Fibroblast of skin of back (primary cell): Measurements from ENCODE around the gene BPIFB1.
A peak's percentile ranks its signal among the peaks of the same experiment; 100 is the strongest.

ENCODE experiments used
- DNase-seq: peaks from one replicate; pipeline ENCODE4 v3.0.0-alpha.2; 2013

BPIFB1 gene

GRCh38 chr20:33299111-33299603 lies 16.1 kb downstream of the BPIFB1 start:
- DNase-seq, result peak; percentile 49

DNA sequence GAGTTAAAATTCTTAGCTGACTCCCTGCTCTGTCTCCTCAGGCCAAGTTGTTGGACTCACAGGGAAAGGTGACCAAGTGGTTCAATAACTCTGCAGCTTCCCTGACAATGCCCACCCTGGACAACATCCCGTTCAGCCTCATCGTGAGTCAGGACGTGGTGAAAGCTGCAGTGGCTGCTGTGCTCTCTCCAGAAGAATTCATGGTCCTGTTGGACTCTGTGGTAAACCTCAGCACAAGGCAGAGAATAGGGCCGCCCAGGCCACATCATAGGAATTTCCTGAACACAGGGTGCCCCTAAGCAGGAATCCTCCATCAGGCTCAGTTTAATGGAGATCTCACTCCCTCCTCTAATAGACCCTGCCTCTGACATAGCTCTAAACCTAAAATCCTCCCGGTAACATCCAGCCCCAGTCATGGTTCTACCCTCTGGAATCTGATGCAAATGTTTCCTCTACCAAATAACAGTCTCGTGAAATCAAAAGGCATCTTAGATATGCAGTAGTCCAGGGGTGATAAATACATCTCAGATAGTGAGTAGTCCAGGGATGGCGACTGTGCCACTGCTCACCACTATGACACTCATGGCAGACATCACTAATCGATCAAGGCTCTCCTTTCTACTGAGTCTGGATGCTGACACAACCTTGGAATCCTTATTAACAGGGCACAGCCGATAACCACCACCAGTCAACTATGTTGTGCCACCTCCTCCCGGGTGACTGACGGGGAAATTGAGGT lies 18.3 kb downstream of the BPIFB1 start:
- DNase-seq, result peak; percentile 38

DNA sequence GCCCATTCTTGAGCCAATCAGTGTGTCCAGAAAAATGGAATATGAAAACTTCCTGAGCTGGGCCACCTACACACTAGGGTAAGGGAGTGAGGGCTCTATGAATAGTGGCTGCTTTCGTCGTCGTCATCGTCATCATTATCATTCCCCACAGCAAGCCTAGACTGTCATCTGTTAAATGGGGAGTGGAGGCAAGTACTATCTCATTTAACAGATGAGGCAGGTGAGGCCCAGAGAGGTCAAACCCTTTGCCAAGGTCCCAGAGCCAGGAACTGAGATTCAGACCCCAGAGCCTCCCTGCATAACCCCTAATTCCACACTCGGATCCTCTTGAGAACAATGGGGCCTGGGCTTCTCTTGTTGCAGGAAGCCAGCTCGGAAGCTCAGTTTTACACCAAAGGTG lies 20.6 kb downstream of the BPIFB1 start:
- no peak for DNase-seq

DNA sequence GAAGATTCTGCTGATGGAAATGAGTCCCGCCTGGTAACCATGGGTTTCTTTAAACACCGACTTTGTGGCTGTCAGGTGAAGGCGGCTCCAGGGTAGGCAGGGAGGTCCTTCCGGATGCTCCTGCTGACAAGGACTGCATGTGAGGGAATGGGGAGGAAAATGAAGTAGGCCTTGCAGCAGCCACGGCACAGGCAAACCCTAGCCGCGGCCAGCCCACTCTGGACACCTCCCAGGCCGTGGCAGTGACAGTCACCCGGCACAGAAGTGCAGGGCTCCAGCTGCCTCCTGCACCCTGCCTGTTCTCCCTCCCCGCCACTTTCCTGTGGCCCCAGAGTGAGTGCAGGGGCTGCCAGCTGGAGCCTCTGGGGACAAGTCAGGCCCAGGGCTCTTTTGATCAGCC lies 21.0 kb downstream of the BPIFB1 start:
- DNase-seq, result no peak

GRCh38 chr20:33305589-33306057 lies 22.6 kb downstream of the BPIFB1 start:
- DNase-seq, result peak; percentile 52

- no peak for DNase-seq
Observed at GRCh38 chr20:33306228-33306627, 23.2 kb downstream of the BPIFB1 start.

DNA sequence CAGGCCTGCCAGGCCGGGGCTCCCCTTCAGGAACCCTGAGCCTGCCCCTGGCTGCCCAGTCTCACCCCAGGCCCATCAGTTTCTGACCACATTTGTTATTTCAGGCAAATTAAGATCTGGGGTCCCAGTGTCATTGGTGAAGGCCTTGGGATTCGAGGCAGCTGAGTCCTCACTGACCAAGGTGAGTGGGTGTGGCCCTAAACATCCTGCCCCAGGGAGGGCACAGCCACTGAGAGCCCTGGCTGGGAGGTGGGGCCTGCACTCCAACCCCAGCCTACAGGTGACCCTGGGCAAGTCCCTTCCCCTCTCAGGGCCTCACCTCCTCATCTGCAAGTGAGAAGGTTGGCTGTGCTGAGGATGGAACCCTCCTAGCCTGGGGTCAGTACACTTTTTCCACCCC lies 23.8 kb downstream of the BPIFB1 start:
- DNase-seq, result no peak

- no peak for DNase-seq
Observed at GRCh38 chr20:33308668-33309067, 25.7 kb downstream of the BPIFB1 start.

DNA sequence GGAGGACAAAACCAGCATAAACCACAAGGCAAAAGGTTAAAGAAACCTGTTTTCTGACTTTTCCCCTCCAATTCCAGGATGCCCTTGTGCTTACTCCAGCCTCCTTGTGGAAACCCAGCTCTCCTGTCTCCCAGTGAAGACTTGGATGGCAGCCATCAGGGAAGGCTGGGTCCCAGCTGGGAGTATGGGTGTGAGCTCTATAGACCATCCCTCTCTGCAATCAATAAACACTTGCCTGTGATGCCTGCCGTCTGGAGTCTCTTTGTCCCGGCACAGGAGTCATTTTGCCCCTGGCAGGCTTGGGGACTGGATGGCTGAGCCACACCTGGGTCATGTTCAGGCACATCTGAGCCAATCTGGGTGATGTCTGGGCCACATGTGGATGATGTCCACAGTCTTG lies 26.6 kb downstream of the BPIFB1 start:
- DNase-seq, result no peak

DNA sequence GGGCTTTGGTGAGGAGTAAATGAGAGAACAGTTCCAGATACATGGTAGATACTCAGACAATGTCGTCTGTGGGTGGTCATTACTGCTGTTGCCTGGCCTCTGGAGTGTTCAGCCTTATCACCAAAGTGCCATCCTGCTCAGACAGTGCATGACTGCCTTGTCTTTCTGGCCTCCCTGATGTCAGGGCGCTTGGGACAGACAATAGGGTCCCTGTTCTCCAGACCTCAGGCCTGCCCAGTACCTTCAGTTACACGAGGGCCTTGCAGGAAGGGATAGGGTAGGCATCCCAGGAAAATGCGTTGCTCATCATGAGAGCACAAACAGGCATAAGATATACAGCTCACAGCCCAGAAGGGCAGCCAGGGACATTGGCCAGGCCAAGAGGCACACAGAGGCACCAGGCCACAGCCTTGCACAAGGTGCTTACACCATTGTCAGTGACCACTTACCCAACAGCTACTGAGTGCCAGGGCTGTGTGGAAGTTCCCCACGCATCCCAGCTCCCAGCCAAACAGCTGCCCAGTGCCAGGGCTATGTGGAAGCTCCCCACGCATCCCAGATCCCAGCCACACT lies 27.4 kb downstream of the BPIFB1 start:
- no peak for DNase-seq

DNA sequence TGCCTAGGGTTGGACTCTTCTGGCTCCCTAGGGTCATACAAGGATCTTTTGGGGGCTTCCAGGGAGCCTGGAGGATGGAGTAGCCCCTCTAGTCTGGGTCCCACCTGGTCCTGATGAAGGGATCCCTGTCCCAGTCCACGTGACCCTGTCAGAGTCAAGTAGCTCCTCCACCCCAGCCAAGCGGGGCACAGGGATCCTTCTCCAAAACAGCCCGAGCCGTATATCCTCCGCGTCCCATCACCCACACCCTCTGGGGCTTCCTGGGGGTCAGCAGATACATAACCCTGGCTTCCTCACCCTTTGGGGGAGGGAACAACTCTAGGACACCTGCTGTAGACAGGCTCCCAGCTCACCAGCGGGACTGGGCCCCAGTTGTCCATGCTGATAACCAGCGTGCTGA lies 28.0 kb downstream of the BPIFB1 start:
- no peak for DNase-seq

DNA sequence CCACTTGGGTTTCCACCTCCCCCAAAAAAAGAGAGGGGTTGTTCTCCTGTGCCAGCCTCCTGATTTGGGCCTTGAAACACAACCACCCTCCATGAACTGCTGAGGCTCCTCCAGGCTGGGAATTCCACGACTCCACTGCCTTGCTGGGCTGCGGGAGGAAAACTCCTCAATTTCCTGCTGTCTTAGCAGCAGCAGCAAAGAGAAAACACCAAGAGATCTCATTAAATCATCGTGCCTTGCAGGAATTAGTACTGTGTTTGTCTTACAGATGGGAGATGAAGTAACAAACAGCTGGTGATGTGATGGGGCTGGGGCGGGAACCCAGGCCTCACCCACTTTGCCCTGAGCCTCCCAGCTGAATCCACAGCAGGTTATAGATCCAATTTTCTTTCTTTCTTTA lies 29.0 kb downstream of the BPIFB1 start:
- DNase-seq, result no peak

DNA sequence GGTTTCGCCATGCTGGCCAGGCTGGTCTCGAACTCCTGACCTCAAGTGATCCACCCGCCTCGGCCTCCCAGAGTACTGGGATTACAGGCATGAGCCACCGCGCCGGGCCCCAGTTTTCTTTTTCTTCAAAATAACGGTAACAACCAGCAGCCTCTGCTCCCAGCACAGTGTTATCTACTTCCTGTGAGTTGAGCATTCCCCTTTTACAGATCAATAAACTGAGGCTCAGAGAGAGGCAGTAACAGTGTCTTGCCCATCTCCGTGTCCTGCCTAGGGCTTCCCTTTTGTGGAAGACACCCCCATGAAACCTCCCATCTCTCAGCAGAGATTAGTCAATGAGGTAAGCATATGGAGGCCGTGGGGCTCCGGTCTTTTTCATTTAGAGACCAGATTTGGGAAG lies 29.6 kb downstream of the BPIFB1 start:
- DNase-seq, result no peak

- DNase-seq, result no peak
Observed at GRCh38 chr20:33313686-33314314, 30.8 kb downstream of the BPIFB1 start.

DNA sequence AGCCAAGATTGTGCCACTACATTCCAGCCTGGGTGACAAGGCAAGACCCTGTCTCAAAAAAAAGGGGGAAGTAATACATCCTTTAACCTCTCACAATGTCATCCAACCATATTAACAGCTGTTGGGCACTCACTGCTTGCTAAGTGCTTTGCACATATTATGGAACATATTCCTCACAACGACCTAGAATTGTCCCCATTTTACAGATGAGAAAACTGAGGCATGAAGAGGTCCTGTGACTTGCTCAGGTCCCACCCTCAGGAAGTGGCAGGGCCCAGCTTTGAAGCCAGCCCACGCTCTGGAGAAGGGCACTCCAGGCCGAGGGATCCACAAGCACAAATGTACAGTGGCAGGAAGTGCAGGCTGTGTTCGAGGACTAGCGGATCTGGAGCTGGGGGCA lies 33.3 kb downstream of the BPIFB1 start:
- no peak for DNase-seq

DNA sequence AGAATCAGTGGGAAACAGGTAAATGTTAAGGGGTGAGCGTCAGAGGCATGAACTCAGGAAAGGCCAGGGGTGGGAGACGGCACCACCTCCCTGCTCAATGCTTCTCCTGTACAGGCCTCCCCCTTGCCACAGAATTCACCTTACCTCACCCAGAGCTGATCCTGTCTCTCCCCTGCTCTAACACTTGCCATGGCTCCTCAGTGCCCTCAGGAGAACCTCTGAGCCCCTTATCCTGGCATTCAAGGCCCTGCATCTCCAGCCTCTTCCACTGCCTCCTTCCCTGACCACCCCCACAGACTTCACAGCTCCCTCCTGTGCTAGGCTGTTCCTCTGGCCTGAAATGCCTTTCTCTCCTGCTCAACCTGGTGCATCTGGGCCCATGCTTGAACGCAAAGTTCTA lies 33.9 kb downstream of the BPIFB1 start:
- no peak for DNase-seq

- DNase-seq, result no peak
Observed at GRCh38 chr20:33317424-33318095, 34.5 kb downstream of the BPIFB1 start.

- DNase-seq, result no peak
Observed at GRCh38 chr20:33318096-33318429, 35.0 kb downstream of the BPIFB1 start.

GRCh38 chr20:33320006-33320405 lies 37.0 kb downstream of the BPIFB1 start:
- no peak for DNase-seq

DNA sequence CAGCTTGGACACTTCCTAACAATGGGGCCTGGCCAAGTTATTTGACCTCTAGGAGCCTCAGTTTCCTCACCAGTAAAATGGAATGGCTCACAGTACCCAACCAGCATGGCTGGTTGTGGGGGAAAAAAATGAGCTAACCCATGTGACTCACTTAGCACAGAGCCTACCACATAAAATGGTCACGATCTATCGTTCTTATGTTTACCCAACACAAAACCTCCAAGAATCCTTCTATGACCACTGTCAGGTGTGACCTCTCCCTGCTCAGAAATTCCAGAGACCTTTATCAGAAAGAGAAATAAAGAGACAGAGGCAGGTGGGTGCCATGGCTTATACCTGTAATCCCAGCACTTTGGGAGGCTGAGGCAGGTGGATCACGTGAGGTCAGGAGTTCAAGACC lies 39.4 kb downstream of the BPIFB1 start:
- DNase-seq, result no peak

DNA sequence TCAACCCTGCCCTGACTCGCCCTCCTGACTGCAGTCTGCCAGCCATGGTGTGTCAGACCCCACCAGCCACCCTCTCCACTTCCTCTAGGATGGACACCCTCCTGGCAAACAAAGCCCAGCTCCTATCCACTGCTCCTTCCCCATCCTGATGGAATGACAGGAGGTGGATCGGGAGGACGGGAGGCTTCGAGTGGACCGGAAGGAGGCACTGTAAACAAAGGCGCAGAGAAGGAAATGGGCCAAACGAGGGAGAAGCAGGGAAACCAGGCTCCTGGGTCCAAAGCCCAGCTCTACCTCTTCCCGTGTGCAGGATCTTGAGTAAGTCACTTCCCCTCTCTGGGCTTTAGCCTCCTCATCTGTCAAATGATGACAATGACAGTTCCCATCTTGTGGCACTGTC lies 40.2 kb downstream of the BPIFB1 start:
- DNase-seq, result no peak

GRCh38 chr20:33325350-33325749 lies 42.3 kb downstream of the BPIFB1 start:
- DNase-seq, result no peak
